Measurements from ENCODE around the gene COBL.

- TF ChIP-seq CTCF (IDR thresholded peaks at IDR 0.05) (no peak), POLR2A (IDR thresholded peaks at IDR 0.05) (no peak), EP300 (IDR thresholded peaks at IDR 0.05; ENCODE audit: low read depth) (no peak)
Observed at GRCh38 chr7:51255036-51255435, 61.6 kb downstream of the COBL start.

Data from transverse colon (tissue), 3 donors.